Fibroblast of pulmonary artery (primary cell): ENCODE data around the gene ARCN1.

Experiments
- DNase-seq: peaks from one replicate; pipeline ENCODE4 v3.0.0-alpha.2; 2010; ENCODE audit warnings: low read depth
- H3K4me3 ChIP-seq: replicated peaks from 2 replicates; pipeline ENCODE4 v1.5.1; 2011; ENCODE audit warnings: low read depth, mild to moderate bottlenecking, control low read depth, low read length, moderate library complexity
- TF ChIP-seq, protein P1 (sequence below): IDR thresholded peaks from 2 replicates; pipeline ENCODE4 v1.5.1; 2011; ENCODE audit warnings: mild to moderate bottlenecking, control low read depth, low read length, inconsistent platforms; ENCODE audit errors: missing control alignments

ARCN1 gene

DNA sequence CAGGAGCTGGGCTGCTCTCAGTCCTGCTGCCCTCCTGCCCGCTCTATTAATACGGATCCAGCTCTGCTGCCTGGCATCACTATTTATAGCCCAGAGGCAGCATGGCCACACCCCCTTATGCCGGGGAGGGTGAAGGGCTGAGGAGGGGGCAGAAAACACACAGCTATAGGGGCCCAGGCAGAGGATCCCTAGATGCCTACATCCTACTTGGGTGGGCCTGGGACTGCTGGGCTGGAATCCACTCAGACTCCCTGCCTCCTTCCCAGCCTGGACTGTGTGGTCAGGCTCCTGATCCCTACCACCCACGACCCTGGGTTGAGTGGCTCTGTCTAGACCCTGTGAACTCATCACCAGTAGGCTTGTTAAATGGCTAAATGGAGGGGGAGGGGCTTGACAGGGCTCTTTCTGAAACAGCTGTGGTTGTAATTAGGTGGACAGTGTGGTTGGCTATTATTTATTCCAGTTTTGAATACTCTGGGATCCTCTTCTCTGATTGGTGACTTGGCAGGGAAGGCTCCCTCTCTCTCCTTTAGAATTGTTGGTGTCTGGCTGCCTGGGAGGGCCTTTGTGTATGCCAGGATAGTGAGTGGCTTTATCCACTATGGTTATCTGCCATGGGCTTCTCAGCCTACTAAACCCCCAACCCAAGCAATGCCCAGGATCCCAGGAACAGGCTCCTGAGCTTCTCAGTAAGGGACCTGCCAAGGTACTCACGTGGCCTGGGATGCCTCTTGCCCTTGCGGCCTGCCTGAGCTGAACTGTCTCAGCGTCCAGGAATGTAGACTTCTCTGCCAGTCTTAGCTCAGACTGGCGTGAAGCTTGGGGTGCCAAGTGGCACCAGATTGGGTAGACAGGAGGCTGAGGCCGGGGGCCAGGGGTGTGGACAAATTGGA, 50.4 kb downstream of the ARCN1 start:
- DNase-seq, result peak; percentile 66
- TF ChIP-seq, protein P1, sequence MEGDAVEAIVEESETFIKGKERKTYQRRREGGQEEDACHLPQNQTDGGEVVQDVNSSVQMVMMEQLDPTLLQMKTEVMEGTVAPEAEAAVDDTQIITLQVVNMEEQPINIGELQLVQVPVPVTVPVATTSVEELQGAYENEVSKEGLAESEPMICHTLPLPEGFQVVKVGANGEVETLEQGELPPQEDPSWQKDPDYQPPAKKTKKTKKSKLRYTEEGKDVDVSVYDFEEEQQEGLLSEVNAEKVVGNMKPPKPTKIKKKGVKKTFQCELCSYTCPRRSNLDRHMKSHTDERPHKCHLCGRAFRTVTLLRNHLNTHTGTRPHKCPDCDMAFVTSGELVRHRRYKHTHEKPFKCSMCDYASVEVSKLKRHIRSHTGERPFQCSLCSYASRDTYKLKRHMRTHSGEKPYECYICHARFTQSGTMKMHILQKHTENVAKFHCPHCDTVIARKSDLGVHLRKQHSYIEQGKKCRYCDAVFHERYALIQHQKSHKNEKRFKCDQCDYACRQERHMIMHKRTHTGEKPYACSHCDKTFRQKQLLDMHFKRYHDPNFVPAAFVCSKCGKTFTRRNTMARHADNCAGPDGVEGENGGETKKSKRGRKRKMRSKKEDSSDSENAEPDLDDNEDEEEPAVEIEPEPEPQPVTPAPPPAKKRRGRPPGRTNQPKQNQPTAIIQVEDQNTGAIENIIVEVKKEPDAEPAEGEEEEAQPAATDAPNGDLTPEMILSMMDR, result no peak
- peak overlapping the region; percentile 68 for H3K4me3 ChIP-seq

DNA sequence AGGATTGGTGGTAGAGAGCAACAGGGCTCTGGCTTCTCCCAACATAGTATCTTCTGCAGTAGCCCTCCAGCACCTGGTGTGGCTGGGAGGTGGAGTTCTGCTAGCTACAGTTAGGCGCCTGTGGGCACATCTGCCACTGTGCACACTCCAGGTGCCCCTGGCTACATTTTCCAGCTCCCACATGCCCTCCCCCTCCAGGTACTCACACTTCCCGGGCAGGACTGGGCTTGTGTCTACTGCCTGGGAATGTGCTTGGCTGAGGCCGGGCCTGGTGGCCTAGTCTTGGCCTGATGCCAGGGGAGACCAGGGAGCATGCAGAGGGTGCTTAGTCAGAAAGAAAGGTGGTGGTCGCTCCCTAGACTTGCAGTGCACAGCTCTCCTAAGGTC, 51.1 kb downstream of the ARCN1 start:
- DNase-seq, result peak; percentile 53
- TF ChIP-seq, protein P1, result no peak
- H3K4me3 ChIP-seq, result no peak overlapping the region

DNA sequence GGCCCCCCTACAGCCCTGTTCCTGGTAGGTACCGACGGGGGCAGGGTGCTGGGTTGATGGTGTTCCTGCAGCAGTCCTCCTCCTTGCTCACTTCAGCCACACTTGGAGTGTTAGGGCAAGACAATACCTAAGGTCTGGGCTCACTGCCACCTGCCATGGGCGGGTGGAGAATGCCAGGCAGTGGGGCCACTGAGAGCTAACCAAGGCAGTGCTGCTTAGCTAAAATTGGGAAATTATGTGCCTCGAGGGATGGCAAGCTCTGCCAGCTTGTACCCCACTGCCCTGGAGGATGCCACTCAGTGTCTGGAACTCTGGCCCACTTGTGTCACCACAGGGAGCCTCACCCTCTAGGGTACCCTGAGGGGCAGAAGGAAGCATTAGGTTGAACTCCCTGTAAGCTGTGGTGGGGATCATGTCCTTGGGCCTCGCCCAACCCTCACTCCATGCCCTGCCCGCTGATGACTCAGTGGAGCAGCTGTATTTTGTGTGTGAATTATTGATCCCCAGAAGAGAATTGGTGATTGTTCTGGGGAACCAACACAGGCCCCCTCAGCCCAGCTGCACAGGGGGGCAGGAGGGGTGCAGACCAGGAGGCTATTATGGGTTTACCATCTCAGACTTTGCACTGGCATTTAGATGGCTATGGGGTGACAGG, 53.0 kb downstream of the ARCN1 start:
- no peak for DNase-seq
- TF ChIP-seq, protein P1, result no peak
- H3K4me3 ChIP-seq, result no peak overlapping the region

DNA sequence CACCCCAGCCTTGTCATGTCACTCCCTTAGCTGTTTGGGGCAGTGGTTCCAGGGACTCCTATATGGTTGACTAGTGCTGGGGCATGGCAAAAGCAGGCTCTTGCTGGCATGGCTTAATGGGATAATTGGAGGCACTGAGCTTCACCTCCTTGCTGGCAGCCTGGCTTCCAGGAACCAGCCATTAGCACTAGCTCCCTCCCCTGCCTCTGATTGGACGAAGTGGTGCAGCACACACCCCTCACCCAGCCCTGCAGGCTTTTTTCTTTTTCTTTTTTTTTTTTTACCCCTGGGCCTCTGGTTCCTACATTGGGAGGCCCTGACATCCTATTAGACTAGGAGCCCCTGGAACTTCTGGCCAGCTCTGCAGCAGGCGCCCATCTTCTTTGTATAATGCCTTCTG, 53.8 kb downstream of the ARCN1 start:
- TF ChIP-seq, protein P1, result no peak
- no peak overlapping the region for H3K4me3 ChIP-seq
- DNase-seq, result no peak

DNA sequence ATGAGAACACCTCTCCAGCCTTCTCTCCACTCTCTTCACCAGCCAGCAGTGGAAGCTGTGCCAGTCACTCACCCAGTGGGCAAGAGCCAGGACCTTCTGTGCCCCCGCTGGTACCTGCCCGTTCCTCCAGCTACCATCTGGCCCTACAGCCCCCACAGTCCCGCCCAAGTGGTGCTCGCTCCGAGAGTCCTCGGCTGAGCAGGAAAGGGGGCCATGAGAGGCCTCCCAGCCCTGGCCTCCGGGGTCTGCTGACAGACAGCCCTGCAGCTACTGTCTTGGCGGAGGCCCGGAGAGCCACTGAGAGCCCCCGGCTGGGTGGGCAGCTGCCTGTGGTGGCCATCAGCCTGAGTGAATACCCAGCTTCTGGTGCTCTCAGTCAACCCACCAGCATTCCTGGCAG, 55.4 kb downstream of the ARCN1 start:
- TF ChIP-seq, protein P1, result no peak
- H3K4me3 ChIP-seq, result no peak overlapping the region
- no peak for DNase-seq

DNA sequence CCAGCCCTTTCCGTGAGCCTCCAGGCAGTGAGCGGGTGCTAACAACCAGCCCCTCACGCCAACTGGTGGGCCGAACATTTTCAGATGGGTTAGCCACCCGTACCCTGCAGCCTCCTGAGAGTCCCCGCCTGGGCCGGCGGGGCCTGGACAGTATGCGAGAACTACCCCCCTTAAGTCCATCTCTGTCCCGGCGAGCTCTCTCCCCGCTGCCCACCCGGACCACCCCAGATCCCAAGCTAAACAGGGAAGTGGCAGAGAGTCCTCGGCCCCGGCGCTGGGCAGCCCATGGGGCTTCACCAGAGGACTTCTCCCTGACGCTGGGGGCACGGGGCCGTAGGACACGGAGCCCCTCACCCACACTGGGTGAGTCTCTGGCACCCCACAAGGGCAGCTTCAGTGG, 55.8 kb downstream of the ARCN1 start:
- no peak overlapping the region for H3K4me3 ChIP-seq
- TF ChIP-seq, protein P1, result no peak
- DNase-seq, result no peak
